Epithelial cell of proximal tubule (primary cell): ENCODE measurements around the gene KLHL26. TPM values are rescaled to one million over a fixed set of nuclear protein-coding genes. Genes with fewer than 3 reads are reported as not detected.

Experiments
- total RNA-seq: library from RNA; depleted of rRNA; stranded (reverse); fragments of >200 nt; gene quantifications from 2 replicates; pipeline ENCODE4 v1.2.3, GENCODE V29; 2015

KLHL26 gene
- total RNA-seq, 1 donor from 2014 or later = 16.5 TPM

Other genes with a start within 250 kb of the KLHL26 start
- 0.06 TPM in 1 of 2 replicates, not detected in the other for gene LRRC25, start 239.4 kb upstream of the KLHL26 start, total RNA-seq
- 119 and 171 TPM in 2 replicates for gene SSBP4, start 217.6 kb upstream of the KLHL26 start, total RNA-seq
- gene ISYNA1, start 198.9 kb upstream of the KLHL26 start, total RNA-seq = 88.7 and 115 TPM in 2 replicates
- gene ELL, start 115.0 kb upstream of the KLHL26 start, total RNA-seq = 7.6 and 10.9 TPM in 2 replicates
- 223 and 315 TPM in 2 replicates for gene FKBP8, start 93.5 kb upstream of the KLHL26 start, total RNA-seq
- 128 and 207 TPM in 2 replicates for gene KXD1, start 79.2 kb upstream of the KLHL26 start, total RNA-seq
- gene UBA52, start 65.2 kb upstream of the KLHL26 start, total RNA-seq = 1,133 and 1,698 TPM in 2 replicates
- 141 and 167 TPM in 2 replicates for gene REX1BD, start 48.2 kb upstream of the KLHL26 start, total RNA-seq
- gene CRLF1, start 30.2 kb upstream of the KLHL26 start, total RNA-seq = 0.58 TPM in 1 of 2 replicates, not detected in the other
- 0.23 TPM in 1 of 2 replicates, not detected in the other for gene TMEM59L, start 24.2 kb upstream of the KLHL26 start, total RNA-seq
- 1.3 and 3.0 TPM in 2 replicates for gene CRTC1, start 46.7 kb downstream of the KLHL26 start, total RNA-seq
- not detected in 2 replicates for gene COMP, start 154.3 kb downstream of the KLHL26 start, total RNA-seq
- 46.5 and 63.7 TPM in 2 replicates for gene UPF1, start 194.9 kb downstream of the KLHL26 start, total RNA-seq